Umbilical cord (tissue), 2 donors: ENCODE results near the gene AKAP9. TPM values are rescaled to one million over a fixed set of nuclear protein-coding genes. Genes with fewer than 3 reads are reported as not detected.
A peak's percentile ranks its signal among the peaks of the same experiment; 100 is the strongest.
"Not testable (repeated sequence)": the region's sequence is repeated elsewhere in the genome, so short reads cannot be mapped to it uniquely, and the experiment has no call there.

Source experiments
- DNase-seq: peaks from one replicate; pipeline ENCODE4 v3.0.0-alpha.2; 2015; ENCODE audit warnings: low spot score
- total RNA-seq: library from RNA; depleted of rRNA; stranded (reverse); fragments of >200 nt; gene quantifications from one replicate; pipeline ENCODE4 v1.2.3, GENCODE V29; 2014; ENCODE audit warnings: low replicate concordance; ENCODE audit not compliant: insufficient read depth

Gene AKAP9
- 99.7 TPM for total RNA-seq

DNA sequence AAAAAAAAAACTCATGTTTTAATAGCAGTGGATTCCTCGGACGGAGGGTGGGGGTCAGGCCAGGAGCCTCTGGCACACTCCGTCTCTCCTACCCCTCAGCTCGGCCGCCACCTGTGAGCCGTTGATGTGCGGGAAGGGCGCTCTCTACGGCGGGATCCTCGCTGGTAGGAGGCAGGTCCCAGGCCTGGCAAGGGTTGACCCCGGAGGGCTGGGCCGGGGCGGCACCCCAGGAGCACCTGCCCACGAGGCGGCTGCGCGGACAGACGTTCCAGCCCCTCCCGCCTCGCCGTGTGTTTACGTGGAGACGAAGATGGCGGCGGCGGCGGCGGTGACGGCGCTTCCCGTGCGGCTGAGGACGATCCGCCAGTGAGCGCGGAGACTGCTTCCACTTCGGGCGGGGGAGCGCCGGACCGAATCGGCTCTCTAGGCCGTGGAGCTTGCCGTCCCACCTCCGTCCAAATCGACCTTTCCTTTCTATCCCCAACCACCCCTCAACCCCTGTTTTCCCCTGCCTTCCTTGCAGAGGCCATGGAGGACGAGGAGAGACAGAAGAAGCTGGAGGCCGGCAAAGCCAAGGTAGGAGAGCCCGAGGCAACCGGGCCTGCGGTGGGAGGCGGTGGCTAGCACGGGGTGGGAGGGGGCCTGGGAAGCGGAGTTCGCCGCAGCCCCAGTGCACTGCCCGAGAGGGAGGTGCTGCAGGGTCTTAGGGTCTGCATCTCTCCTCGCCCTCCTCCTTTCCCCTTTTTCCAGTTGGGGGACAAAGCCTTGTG lies at the start of gene AKAP9:
TSS of gene AKAP9 (plus strand) at position 291 of the 770 bp plus-strand sequence. CDS start at position 529, 238 bp downstream.
- peak; percentile 91 for DNase-seq

DNA sequence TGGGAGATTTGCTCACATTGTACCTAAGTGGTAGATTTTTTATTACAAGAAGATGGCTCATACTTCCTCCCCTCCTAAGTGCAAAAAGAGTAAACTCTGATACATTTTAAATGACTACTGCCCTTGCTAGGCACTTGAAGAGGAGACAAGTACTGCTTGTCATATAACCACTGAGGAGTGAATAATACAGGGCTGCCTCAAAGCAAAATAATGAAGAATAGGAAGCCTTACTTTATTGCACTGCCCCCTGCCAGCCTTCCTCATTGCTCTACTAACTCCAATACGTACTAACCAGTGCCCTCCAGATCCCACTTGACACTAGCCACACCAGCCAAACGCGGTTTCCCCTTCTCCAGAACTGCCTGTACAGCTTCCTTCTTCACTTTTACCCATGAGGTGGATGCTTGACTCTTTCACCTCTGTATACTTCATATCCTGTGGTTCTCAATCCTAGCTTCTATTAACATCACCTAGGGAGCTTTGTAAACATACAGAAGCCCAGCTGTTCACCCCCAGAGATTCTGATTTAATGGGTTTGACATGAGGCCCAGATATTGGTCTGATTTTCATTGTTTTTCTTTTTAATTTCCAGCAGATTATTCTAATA lies 48.5 kb upstream of the AKAP9 start:
- no peak for DNase-seq

DNA sequence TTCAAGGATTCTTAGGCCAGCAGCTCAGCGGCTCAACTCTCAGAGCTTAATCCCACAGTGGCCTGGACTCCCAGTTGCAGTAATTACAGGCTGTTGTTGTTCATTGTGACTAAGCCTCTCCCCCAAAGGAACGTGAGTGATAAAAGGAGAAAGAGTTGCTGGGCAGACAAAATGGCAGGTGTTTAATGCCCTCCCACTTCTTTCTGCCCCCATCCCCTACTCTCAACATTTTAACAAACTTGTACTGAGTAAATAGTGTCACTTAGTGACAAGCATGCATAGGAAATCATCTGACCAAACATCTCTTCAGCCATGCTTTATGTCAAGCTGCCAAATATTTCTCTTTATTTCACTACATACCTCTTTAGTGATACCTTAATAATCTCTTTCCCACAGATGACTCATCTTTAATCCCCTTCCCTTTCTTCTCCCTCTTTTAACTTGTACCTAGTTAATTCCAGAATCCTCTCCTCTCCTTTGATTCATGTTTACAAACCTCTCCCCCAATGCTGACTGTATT lies 47.8 kb upstream of the AKAP9 start:
- DNase-seq, result peak; percentile 2

DNA sequence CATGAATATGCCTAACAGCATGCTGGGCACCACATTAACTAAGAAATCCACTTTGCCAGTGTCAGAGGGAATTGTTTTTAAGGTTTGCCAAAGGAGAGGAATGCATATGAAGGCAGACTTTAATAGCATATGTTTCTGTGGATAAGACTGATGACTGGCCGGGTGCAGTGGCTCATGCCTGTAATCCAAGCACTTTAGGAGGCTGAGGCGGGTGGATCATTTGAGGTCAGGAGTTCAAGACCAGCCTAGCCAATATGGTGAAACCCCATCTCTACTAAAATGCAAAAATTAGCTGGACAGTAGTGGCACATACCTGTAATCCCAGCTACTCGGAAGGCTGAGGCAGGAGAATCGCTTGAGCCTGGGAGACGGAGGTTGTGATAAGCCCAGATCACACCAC lies 47.0 kb upstream of the AKAP9 start:
- not testable (repeated sequence) for DNase-seq

DNA sequence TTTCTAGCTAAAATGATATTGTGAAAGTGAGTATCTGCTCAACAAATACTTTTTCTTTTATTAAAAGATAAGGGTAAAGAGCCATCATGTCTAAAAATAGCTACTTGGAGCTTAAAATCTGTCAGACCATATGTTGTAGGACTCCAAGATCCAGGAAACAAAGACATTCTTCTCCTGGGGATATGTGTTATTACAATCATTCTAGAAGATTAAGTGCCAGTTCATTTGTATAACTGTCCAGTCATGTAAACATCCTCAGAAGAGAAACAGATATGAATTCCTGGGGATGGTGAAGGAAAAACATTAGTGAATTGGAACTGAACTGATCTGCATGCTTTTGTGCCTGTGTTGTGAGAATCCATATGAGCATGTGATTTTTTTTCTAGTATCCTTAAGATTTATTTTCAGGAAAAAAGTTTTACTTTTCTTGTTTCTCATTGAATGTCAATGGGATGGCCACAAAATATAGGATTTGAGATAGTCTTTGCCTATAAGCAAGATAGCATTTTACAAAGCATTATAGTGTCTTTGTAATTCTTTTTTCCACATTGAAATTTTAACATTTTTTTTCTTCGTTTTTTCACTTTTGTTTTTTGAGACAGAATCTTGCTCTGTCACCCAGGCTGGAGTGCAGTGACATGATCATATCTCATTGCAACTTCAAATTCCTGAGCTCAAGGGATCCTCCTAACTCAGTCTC lies 45.7 kb upstream of the AKAP9 start:
- DNase-seq, result peak; percentile 8

DNA sequence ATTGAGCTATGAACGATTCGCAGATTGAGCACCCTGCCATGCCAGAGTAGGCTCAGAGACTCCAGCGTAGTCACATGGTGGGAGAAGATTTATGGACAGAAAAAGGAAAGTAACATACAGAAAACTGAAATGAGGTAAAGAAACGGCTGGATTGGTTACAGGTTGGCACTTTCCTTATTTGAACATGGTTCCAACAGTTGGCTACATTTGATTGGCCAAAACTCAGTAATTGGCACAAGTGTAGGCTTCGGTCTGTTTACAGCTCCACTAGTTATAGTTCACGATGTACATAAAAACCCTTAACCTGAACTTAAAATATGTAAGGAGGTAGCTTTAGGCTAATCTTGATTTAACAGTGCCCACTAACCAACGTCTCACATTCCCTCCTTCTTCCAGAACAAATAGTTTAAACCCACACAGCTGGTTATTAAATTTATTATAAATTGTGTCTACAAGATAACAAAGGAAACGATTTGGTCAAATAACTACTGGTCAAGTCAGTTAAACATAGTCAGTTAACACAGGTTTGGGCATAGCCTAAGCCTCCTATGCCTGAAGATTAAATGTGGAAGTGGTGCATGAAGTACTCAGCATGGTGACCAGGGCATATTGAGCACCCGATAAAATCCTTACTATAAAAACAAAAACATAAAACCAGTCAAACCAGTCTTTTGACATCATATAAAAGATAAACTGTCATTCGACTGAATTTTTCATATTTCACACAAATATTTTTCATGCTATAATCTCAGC lies 42.2 kb upstream of the AKAP9 start:
- no peak for DNase-seq

DNA sequence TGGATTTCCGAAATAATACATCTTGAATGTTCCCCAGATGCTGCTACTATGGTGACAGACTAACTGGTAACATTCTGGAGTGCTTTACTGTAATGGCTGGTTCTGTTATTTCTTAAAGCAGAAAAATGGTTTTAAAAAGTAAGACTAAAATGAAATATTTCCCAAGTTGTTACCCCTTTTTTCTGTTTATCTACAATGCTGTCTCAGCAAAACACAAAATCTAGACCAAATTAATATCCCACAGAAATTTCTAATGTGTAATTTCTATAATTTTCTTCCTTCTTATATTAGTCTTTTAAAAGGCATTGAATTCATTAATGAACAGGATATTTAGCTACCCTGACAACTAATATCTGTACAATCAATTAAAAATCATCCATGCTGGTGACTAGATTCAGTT lies 41.1 kb upstream of the AKAP9 start:
- DNase-seq, result no peak

DNA sequence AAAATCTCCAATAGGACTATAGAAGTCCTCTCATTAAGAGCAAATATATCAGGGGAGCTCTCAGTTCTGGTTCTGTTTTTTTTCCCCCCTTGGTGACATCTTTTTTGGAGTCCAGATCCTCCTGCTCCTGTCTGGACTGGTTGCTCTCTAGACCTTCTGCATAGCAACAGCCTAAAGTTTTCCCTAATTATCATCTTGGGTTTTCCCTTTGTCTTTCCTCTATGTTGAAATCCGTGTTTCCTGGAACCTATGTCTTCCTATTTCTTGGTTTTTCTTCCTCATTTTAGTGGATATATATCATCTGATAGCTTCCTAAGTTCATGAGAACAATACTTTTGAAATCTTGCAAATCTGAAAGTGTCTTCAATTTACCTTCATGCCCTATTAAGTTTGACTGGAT lies 30.5 kb upstream of the AKAP9 start:
- no peak for DNase-seq

DNA sequence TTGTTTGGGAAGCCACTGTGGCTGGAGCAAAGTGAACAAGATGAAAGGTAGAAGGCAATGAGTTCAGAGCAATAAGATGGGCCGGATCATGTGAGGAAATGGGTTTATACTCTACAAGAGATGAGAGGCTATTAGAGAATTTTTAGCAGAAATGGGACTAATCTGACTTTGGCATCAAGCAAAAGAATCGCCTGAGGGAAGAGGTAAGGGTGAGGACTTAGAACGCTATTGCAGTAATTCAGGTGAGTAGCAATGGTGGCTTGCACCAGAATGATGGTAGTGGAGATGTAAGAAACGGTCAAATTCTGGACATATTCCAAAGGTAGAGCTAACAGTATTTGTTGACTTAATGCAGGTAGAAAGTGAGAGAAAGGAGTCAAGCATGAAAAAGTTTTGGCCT lies 29.5 kb upstream of the AKAP9 start:
- no peak for DNase-seq

DNA sequence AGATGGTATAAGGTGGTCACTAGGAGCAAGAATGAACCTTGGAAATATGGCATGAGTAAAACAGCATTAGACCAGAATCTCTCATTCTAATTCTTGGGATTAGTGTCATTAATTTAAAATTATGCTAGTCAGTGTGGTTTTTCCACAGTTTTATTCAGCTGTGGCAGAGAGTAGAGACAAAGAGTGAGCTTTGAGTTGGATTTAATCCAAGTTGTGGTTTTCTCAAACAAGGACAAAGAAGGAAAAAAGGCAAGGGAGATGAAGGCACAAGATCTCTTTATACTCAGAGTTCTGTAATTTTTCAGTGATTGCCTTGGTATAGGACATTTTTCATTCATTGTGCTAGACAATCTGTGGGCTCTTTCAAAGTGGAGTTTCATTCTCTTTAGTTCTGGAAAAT lies 28.2 kb upstream of the AKAP9 start:
- no peak for DNase-seq

DNA sequence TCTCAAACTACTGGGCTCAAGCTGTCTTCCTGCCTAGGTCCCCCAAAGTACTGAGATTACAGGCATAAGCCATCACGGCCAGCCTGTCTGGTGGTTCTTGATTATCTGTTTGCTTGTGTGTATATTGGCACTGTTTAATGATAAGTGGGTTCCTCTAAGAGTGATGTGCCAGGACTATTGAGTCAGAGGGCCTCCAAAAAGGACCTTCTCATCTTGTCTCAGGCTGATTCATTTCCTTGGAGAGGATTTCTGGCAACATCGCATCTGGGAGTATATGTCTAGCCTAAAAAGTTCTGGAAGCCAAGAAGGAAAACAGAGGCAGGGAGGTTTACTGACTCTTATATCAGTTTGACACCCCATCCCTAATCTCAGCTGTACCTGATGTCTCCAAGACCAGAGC lies 27.1 kb upstream of the AKAP9 start:
- DNase-seq, result no peak

DNA sequence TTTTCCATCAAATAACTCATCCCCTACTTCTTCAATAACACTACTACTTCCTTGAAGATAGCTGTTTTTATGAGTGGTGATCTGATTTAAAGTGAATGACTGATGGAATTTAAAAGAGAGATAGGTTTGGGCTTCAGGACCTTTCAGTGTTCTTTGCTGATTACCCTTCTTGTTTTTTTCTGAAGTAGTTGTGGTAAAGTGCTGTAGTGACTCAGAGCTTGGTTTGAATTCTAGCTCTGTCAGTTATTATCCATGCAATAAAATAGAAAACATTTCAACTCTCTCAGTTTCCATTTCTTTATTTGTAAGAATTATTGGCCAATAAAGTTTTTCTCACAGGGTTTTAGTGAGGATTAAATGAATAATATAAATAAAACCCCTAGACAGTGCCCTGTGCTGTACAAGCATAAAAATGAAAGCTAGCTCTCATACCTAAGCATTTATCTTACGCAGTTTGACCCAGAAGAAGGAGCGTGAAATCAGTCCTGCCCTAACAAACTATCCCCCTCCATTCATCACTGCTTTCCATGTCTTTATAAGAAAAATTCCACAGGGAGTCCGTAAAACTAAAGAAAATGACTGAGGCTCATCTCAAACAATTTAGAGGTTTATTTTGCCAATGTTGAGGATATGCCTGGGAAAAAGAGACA lies 25.1 kb upstream of the AKAP9 start:
- DNase-seq, result peak; percentile 7

DNA sequence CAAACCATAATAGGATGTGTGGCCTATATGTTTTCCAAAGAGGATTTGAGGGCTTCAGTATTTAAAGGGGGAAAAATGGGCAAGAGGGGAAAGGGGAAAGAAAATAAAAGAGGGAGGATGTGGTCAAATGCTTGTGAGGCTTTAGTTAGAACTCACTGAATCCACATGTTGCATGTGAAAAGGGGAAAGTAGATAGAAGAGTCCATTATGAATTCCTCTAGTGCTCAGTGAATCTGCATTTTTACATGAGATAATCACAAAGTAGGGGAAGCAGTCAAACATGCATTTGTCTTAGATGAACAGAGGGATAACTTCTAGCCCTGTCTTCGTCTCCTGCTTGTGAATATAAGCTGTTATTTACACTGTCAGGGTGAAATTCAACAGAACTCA lies 24.6 kb upstream of the AKAP9 start:
- DNase-seq, result no peak

DNA sequence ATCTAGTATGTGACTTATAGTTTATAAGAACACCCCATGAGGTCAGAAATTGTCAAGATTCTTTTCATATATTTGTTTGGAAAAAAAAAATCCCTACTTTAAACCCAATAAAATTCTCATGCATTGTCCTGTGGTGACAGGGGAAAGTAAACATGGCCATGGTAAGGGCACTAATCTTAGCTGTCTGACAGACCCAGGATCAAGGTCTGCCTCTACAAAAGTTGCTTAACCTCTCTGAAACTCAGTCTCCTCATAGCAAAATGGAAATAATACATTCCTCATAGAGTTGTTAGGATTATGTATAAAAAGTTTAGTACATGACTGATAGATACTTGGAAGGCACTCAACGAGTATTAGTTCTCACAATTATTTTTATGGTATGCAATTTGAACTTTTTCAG lies 22.3 kb upstream of the AKAP9 start:
- DNase-seq, result no peak

DNA sequence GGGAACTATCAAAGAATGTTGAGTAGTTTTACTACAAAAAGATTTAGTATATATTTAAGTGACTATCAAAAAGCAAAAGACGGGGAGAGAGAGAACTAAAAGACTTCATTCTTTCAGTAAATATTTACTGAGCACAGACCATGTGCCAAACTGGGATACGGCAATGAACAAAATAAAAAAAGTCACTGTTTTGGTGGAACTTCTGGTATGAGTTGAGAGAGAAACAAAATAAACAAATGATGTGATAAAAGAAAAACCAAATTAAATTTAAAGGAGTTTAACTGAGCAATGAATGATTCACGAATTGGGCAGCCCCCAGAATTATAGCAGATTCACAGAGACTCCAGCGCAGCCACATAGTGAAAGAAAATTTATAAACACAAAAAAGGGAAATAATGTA lies 17.8 kb upstream of the AKAP9 start:
- DNase-seq, result no peak

DNA sequence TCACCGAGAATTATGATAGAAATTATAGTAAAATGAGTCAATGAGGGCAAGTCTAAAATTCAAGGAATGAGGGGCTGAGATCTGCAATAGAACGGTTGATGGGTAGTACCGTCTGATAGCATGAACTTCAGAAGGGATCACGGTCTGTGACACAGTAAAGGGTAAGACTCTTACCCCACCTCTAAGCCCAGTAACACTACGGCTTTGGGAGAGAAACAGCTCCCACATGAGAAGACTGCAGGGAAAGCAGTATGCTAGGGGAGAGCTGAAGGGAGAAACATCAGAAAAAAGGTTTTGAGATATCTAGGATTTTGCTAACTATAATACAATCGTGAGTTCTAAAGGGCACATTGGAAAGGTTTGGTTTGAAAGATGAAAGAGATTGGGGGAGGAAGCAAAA lies 12.8 kb upstream of the AKAP9 start:
- DNase-seq, result no peak

DNA sequence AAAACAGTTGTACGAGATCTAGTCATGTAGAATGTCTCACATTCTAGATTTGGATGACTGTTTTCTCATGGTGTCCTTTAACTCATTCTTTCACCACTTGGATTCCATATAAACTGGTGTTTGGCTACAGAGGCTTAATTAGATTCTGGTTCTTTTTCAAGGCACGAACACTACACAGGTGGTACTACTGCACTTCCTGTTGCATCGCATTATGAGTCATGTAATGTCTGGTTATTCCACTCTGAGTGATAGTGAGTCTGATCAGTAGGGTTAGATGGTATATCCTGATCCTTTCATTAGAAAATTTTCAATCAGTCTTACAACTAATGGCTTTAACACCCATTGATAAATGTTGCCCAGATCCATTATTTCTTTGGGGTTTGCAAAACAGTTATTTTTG lies 11.2 kb upstream of the AKAP9 start:
- DNase-seq, result no peak

DNA sequence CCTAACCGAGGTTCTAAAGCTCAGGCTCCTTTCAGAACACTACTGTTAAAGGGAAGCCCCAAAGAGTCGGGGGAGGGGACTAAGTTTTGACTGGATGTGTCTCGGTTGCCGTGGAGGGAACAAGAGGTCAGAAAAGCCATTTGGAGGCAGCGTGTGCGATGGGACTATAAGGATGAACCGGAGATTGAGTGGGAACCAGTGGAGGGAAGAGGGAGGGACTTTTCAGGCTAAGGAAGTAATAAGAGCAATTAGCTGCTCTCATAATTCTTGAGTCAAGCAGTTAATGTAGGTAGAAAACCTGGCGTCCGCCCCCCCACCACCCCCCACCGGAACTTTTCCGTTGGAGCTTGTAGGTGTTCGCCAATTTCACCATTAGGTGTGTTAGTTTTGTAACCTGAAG lies 491 bp upstream of the AKAP9 start:
- peak; percentile 41 for DNase-seq

DNA sequence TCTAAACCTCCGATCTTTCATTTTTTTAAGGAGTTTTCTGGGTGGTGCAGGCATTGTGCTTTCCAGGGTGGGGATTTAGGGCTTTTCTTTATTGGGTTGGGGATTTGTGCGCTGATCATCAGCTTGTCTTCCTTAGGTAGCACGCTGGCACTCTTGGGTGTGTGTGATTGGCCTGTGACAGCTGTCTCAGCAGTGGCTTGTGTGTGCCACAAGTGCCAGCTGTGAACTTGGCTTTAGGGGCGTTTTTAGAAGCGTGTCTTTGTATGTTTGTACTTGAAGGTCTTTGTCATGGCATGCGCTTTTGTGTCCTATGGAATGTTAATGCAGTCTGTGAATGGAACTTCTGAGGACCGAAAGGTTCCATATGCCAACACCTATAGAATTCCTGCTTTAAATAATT lies 788 bp downstream of the AKAP9 start:
- DNase-seq, result peak; percentile 50

DNA sequence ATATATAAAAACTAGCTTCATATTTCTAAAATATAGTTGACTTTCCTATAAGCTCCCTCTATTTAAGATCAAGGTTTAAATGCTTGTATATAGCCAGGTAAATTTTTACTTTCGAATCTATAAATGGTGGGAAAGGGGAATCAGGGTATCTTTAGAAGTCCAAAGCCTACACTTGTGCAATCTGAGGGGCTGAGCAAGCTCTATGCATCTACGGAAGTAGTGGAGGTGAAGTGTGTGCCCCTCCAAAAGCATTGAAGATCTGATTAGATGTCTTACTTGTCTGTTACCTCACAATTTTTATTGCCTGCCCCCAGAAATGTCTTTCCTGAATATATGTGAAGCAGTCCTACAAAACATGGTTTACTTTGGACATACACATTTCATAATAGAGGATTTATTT lies 1.6 kb downstream of the AKAP9 start:
- DNase-seq, result no peak

DNA sequence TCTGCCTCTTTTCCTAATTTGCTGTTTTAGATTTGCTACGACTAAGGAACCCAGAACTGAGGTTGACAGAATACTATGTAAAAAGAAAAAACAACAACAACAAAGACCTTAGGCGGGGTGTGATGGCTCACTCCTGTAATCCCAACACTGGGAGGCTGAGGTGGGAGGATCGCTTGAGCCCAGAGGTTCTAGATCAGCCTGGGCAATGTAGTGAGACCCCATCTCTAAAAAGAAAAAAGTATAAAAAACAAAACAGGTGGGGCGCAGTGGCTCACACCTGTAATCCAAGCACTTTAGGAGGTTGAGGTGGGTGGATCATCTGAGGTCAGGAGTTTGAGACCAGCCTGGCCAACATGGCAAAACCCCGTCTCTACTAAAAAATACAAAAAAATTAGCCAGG lies 4.3 kb downstream of the AKAP9 start:
- DNase-seq, result not testable (repeated sequence)
